Activated T-helper 1 cell treated with Interleukin-2 at 50 U/mL for 16 hours (primary cell): ENCODE data around the gene SECTM1.
"Not testable (repeated sequence)": the region's sequence is repeated elsewhere in the genome, so short reads cannot be mapped to it uniquely, and the experiment has no call there.

Source experiments
- DNase-seq: peaks from one replicate; pipeline ENCODE4 v3.0.0-alpha.2; 2020; ENCODE audit warnings: low read depth

The SECTM1 gene

DNA sequence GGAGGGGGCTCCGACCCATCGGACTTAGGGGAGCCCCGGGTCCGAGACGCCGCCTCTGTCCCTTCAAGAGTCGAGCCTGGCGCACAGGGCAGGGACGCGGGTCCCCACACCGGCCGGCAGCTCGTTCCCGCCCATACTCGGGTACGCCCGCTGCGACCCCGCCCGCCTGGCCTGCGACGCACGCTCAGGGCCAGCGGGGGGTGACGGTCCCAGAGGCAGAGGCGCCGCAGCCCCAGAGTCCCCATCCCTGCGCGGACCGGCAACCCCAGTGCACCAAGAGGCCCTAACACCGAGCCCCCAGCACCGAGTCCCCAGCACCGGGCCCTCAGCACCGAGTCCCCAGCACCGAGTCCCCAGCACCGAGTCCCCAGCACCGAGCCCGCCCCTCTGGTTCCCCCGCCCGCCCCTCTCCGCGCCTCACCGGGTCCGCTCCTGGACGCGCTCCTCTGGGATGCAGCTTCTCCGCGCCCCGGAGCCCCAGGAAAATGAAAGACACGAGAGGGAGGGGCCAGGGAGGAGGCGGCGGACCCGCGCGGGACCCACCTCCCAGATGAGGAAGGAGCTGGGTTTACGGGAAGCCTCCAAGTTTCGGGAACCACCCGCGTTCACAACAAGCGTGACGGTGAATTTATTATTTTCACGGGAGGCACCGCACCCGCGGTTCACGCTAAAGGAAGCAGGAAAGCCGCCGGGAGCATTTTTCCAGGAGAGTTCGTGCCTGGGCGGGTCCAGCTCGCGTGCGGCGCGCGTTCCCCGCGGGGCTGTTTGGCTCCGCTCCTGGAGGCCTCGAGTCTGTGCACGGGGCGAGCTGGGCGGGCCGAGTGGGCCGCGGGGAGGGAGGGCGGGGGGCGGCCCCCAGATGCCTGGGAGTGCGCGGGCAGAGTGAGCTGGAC lies at the start of gene SECTM1:
Gene SECTM1 (minus strand): TSS at position 488 of the 893 bp plus-strand sequence. CDS start 6,526 bp downstream, outside the sequence.
- DNase-seq = no peak

- no peak for DNase-seq
These were observed 49.3 kb upstream of the SECTM1 start for GRCh38 chr17:82382933-82383255.

- DNase-seq = not testable (repeated sequence)
These were observed 48.8 kb upstream of the SECTM1 start for GRCh38 chr17:82382220-82382932.

DNA sequence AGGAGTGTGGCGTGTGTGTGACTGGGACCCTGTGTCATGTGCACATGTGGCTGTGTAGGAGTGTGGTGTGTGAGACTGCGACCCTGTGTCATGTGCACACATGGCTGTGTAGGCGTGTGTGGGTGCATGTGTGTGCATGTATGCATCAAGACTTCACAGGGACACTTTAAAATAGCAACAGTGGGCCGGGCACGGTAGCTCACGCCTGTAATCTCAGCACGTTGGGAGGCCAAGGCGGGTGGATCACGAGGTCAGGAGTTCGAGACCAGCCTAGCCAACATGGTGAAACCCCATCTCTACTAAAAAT lies 48.1 kb upstream of the SECTM1 start:
- not testable (repeated sequence) for DNase-seq

DNA sequence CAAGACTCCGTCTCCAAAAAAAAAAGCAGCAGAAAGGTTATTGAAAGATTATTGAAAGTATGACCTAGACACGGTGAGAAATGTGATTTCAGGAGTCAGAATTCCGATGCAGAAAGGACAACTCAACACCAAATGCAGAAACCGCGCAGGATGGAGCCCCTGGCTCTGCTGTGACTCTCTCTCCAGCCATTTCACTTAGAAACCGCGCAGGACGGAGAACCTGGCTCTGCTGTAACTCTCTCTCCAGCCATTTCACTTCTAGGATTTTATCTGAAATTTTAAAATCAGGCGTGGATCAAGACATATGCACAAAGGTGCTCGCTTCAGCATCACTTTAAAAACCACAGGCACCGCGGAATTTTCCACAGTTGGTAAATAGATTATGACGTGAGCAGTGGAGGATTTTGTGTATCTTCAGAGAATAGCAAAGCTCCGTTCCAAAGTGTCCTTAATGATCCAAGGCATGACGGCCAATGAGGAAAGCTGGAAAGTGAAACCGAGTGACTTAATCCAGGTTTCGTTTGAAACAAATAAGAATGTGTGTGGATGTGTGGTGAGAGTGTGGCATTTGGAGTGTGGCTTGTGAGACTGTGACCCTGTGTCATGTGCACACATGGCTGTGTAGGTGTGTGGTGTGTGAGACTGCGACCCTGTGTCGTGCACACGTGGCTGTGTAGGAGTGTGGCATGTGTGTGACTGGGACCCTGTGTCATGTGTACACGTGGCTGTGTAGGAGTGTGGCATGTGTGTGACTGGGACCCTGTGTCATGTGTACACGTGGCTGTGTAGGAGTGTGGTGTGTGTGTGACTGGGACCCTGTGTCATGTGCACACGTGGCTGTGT lies 47.5 kb upstream of the SECTM1 start:
- no peak for DNase-seq

GRCh38 chr17:82378741-82379021 lies 45.1 kb upstream of the SECTM1 start:
- no peak for DNase-seq

DNA sequence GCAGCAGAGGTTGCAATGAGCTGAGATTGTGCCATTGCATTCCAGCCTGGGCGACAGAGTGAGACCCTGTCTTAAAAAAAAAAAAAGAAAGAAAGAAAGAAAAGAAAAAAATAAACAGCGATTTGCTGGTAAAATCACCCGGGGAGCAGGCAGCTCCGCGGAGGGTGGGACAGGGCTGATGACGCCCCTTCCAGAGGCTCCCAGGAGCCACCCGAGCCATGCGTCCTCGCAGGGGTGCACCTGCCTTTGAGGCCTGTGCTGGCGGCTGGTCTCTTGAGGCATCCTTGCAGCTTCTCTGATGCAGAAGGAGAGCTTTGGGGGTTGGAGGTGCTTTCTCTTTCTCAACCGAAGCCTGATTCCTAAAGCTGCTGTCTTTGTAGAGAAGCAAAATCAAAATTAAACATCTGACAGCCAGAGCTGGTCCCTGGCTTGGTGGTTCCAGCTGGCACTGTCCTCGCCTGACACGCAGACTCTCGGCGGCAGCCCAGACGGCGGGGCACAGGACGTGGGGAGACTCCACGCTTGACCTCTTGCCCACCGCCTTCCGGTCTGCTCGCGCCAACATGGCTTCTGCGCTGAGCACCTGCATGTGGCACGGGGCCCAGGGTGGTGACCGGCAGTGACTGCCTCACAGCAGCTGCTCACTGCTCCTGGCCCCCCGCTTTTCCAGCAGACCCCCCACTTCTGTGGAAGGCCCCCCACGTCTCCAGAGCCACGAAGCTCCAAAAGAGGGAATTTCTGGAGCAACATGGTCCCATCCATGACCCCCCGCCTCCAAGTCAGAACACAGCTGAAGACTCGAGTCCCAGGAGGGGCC lies 44.6 kb upstream of the SECTM1 start:
- no peak for DNase-seq

DNA sequence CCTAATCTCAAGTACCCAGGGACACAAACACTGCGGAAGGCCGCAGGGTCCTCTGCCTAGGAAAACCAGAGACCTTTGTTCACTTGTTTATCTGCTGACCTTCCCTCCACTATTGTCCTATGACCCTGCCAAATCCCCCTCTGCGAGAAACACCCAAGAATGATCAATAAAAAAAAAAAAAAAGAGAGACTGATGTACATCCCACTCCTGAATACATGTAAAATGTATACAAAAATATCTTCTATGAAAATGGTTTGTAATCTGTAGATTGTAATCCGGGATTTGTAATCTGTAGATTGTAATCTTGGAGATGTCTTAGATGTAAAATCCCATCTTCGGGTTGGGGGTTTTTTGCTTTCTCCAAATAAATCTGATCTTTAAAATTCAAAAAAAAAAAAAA lies 43.7 kb upstream of the SECTM1 start:
- not testable (repeated sequence) for DNase-seq

DNA sequence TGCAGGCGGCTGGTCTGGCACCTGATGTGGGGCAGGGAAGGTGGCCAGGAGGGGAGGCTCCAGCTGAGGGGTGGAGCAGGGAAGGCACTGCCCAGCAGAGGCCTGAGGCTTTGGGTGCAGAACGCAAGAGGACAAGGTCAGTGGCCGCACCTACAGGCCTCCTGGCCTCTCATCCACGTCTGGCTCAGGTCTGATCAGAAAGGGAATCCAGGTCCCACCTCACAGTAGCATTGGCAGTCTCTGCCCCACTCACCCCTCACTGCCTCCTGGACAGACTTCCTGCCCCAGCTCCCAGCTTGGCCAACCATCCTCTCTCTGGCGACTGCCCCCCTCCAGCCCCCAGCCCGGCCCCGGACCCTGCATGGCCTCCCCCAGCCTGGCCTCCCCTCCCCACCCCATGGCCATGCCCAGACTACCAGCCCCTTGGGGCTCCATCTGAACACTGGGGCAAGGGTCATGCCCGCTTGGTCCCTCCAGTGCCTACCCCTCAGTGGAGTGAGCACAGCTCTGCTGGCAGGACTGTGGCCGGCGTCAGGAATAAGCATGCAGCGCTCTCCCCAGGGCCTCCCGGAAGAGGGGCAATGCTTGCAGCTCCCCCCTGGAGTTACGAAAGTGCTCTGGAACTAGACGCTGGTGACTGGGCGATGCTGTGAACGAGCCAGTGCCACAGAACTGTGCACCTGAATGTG lies 42.6 kb upstream of the SECTM1 start:
- DNase-seq = no peak

DNA sequence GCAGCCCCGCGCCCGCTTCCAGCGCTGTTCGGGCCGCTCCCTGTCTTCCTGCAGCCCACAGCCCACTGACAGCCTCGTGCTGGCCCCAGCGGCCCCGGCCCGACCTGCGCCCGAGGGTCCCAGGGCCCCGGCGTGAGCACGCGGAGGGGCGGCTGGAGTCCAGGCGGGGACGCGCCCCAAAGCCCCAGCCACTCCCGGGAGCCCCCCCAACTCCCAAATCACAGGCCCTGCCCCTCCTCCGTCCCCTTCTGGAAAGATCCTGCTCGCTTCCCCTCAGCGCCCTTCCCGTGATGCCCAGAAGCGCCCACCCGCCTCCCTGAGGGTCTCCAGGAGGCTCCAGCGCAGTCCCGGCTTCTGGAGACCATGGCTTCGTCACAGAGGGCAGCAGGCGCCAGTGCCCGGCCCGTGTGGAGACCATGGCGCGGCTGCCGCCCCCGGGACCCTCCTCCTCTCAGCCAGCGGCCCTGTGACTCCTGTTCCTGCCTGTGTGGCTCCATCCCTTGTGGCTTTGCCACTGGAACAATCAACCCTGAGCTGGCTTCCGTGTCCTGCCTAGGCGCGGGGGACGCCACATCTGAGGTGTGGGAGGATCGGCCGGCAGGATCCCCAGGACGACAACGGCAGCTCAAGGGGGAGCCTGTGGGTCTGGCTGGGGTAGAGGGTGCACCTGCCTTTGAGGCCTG lies 41.9 kb upstream of the SECTM1 start:
- DNase-seq = no peak

GRCh38 chr17:82374626-82375331 lies 41.2 kb upstream of the SECTM1 start:
- DNase-seq = no peak

GRCh38 chr17:82373731-82374625 lies 40.4 kb upstream of the SECTM1 start:
- no peak for DNase-seq

DNA sequence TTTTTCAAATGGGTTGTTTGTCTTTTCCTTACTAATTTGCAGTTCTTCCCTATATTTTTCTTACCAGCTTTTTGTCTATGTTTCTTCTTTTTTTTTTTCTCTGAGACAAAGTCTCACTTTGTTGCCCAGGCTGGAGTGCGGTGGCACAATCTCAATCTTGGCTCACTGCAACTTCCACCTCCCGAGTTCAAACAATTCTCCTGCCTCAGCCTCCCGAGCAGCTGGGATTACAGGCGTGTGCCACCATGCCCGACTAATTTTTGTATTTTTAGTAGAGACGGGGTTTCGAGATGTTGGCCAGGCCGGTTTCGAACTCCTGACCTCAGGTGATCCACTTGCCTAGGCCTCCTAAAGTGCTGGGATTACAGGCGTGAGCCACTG lies 39.5 kb upstream of the SECTM1 start:
- not testable (repeated sequence) for DNase-seq

GRCh38 chr17:82372249-82373071 lies 38.9 kb upstream of the SECTM1 start:
- DNase-seq = no peak

DNA sequence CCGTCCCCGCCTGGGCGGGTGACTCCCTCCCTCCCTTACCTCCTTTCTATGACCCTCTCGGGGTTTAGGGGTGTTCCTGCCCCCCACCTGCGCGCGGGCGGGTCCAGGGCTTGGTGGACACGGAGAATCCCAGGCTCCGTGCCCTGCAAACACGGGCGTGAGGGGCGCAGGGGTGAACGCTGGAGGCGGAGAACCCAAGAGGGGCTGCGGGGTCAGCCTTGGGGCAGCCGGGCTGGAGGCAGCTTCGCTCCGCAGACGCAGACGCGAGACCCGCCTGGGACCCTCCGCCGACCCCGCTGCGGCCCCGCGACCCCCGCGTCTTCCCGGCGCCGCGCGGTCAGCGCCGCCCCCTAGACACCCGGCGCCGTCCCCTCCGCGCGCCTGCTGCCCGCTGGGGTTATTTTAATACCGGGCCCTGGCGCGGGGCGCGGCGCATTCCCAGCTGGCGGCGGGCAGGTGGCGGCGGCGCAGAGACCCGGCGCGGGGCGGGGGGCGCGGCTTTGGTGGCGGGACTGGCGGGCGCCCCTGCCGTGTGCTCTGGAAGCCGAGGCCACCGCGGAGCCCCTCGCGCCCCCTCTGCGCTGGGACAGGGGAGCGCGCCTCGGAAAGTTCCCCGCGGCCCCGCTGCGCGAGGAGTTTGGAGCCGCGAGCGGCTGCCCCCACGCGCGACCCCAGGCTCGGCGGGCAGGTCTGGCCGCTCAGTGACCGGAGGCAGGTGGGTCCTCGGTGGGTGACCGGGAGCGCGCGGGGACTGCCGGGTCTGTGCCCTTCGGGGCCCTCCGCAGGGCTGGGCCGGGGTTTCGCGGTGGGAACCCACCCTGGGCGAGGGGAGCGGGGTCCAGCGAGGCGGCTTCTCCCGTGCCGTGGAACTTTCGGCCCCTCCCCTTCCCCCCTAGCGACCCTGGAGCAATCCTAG lies 38.0 kb upstream of the SECTM1 start, which contains the start of gene UTS2R:
Gene UTS2R (plus strand): TSS at position 433 of the 916 bp plus-strand sequence. CDS start 2,560 bp downstream, outside the sequence.
- DNase-seq = no peak

DNA sequence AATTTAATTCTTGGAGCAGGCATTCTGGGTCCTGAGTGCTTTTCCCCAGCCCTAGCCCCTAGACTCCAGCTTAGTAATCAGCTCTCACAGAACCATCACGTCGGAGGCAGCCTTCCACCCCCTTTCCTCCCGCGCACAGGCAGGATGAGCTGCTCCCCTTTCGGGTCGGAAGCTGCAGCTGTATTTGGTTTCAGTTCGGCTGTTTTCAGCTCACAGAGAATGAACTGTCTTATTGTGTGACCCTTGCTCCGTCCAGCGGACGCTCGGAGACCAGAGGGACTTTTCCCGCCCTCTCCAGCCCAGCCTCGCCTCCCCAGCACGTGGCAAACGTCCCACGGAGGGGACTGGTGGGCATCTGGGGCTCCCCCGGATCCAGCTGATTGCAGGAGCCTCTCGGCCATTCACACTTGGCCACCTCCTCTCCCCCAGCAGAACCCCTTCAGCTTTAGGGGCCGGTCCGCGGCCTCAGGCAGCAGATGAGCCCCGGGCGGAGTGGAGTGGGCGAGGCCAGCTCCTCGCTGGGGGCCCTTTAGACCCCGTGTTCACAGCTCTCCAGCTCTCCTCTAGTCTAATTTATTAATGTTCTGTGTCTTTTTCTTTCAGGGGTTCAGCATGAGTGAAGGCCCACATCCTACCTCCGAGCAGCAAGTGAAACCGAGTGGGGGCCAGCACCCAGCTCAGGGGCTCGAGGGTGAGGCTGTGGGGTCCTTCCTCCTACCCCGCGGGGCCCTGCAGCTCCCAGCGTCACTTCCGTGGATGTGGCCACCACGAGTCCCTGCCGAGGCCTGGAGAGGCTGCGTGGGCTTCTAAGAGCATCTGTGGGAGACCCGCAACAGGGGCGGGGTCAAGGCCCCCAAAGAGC lies 37.1 kb upstream of the SECTM1 start:
- DNase-seq = no peak
